ENCODE measurements around the gene ZDHHC14. TPM values are rescaled to one million over a fixed set of nuclear protein-coding genes. Genes with fewer than 3 reads are reported as not detected.
A peak's percentile ranks its signal among the peaks of the same experiment; 100 is the strongest.

Gene ZDHHC14
- total and polyA plus RNA-seq, 9 donors, result 4.9 to 16.4 (median 5.9) TPM

- WGBS, 3 donors, result 33 to 46% (median 36%) methylated on average over 3 of the region's 3 CpGs
- H3K27me3 ChIP-seq, result no peaks in the 10 kb centered on the region
- H3K36me3 ChIP-seq, result no peaks in the 10 kb centered on the region
- H3K4me3 ChIP-seq, result no peak overlapping the region
- intact Hi-C loops (cut with DNase I), result loop anchor here in 3 of 4 donors (5.0 to 10.0 kb wide), 3 partner anchors 347 to 357 kb away; partner anchors contain the start of gene TMEM242 (in 1 of the 3)
- no peak for DNase-seq
- no peak for TF ChIP-seq EP300 (IDR thresholded peaks at IDR 0.05)
- no peak for TF ChIP-seq CTCF (IDR thresholded peaks at IDR 0.05)
- TF ChIP-seq POLR2A (IDR thresholded peaks at IDR 0.05), result no peak
- H3K9me3 ChIP-seq, result no peaks in the 10 kb centered on the region
- peaks cover 9% of the 10 kb centered on the region for H3K4me1 ChIP-seq (ENCODE audit: insufficient read depth)
- peak overlapping the region in 1 of 2 donors; percentile 71 for H3K27ac ChIP-seq
These were observed 288.3 kb downstream of the ZDHHC14 start for GRCh38 chr6:157669323-157669722.

- H3K9me3 ChIP-seq, result no peaks in the 10 kb centered on the region
- WGBS, 3 donors, result 5 to 7% (median 6%) methylated on average over 14 of the region's 14 CpGs
- peak; percentile 76 to 85 (median 80) for DNase-seq
- H3K27me3 ChIP-seq, result no peaks in the 10 kb centered on the region
- no peak overlapping the region for H3K4me3 ChIP-seq
- intact Hi-C loops (cut with DNase I), result loop anchor here in 3 of 4 donors (5.0 to 10.0 kb wide), 3 partner anchors 347 to 357 kb away; partner anchors contain the start of gene TMEM242 (in 1 of the 3)
- TF ChIP-seq CTCF (IDR thresholded peaks at IDR 0.05) (peak in 2 of 3 donors; percentile 21 to 35), EP300 (IDR thresholded peaks at IDR 0.05) (no peak)
- peaks cover 9% of the 10 kb centered on the region for H3K4me1 ChIP-seq (ENCODE audit: insufficient read depth)
- H3K27ac ChIP-seq, result peak overlapping the region in 1 of 2 donors; percentile 71
- H3K36me3 ChIP-seq, result no peaks in the 10 kb centered on the region
These were observed 288.8 kb downstream of the ZDHHC14 start for GRCh38 chr6:157669747-157670216.

- Histone ChIP-seq H3K4me1 (ENCODE audit: insufficient read depth) (peaks cover 9% of the 10 kb centered on the region), H3K4me3 (no peak overlapping the region), H3K9me3 (no peaks in the 10 kb centered on the region), H3K36me3 (no peaks in the 10 kb centered on the region), H3K27ac (peak overlapping the region in 1 of 2 donors; percentile 71), H3K27me3 (no peaks in the 10 kb centered on the region)
- WGBS, 3 donors, result 77 to 82% (median 79%) methylated on average over 9 of the region's 9 CpGs
- DNase-seq, result peak in 4 of 5 donors; percentile 42 to 71 (median 58)
- intact Hi-C loops (cut with DNase I), result no loop called here
- TF ChIP-seq POLR2A (IDR thresholded peaks at IDR 0.05) (no peak), EP300 (IDR thresholded peaks at IDR 0.05) (no peak), CTCF (IDR thresholded peaks at IDR 0.05) (no peak)
These were observed 289.6 kb downstream of the ZDHHC14 start for GRCh38 chr6:157670466-157671186.

GRCh38 chr6:157672726-157673412, 291.9 kb downstream of the ZDHHC14 start:
- H3K36me3 ChIP-seq, result no peaks in the 10 kb centered on the region
- TF ChIP-seq CTCF (IDR thresholded peaks at IDR 0.05), result no peak
- TF ChIP-seq POLR2A (IDR thresholded peaks at IDR 0.05), result no peak
- TF ChIP-seq EP300 (IDR thresholded peaks at IDR 0.05), result no peak
- no peak overlapping the region for H3K4me3 ChIP-seq
- DNase-seq, result no peak
- peaks cover 9% of the 10 kb centered on the region for H3K4me1 ChIP-seq (ENCODE audit: insufficient read depth)
- intact Hi-C loops (cut with DNase I), result no loop called here
- no peaks in the 10 kb centered on the region for H3K9me3 ChIP-seq
- H3K27ac ChIP-seq, result no peak overlapping the region
- H3K27me3 ChIP-seq, result no peaks in the 10 kb centered on the region
- 95 to 98% (median 95%) methylated on average over 35 to 37 of the region's 37 CpGs for WGBS, 3 donors

Measured in ovary (tissue), 9 donors.